Muscle layer of duodenum (tissue), 2 donors: ENCODE data around the gene OR1K1.
"Not testable (repeated sequence)": the region's sequence is repeated elsewhere in the genome, so short reads cannot be mapped to it uniquely, and the experiment has no call there.

Source experiments
- H3K27ac ChIP-seq: one replicate; pipeline ENCODE4 v1.7.0; 2013; ENCODE audit warnings: mild to moderate bottlenecking, low read length
- H3K27me3 ChIP-seq: one replicate; pipeline ENCODE4 v1.7.0; 2013; ENCODE audit warnings: low read depth, mild to moderate bottlenecking, control low read depth, low read length
- H3K36me3 ChIP-seq, 2 donors: one replicate each; pipeline ENCODE4 v1.7.0; 2013; ENCODE audit warnings: low read length in 2 of 2, control low read depth in 1 of 2, mild to moderate bottlenecking in 1 of 2; ENCODE audit not compliant: insufficient read depth in 2 of 2, control insufficient read depth in 1 of 2
- H3K4me1 ChIP-seq, 2 donors: one replicate each; pipeline ENCODE4 v1.7.0; 2013; ENCODE audit warnings: low read length in 2 of 2, mild to moderate bottlenecking in 2 of 2, control low read depth in 1 of 2, moderate library complexity in 1 of 2; ENCODE audit not compliant: insufficient read depth in 2 of 2, control insufficient read depth in 1 of 2
- H3K4me3 ChIP-seq, 2 donors: one replicate each; pipeline ENCODE4 v1.7.0; 2013; ENCODE audit warnings: low read length in 2 of 2, low read depth in 1 of 2, mild to moderate bottlenecking in 1 of 2
- H3K9me3 ChIP-seq, 2 donors: one replicate each; pipeline ENCODE4 v1.7.0; 2013; ENCODE audit warnings: low read length in 2 of 2, control low read depth in 1 of 2, mild to moderate bottlenecking in 1 of 2; ENCODE audit not compliant: control insufficient read depth in 1 of 2
- donor health status: healthy.

The OR1K1 gene

GRCh38 chr9:122835313-122835731 is 35.4 kb downstream of the OR1K1 start:
- no peaks in the 10 kb centered on the region for H3K27me3 ChIP-seq
- H3K27ac ChIP-seq: no peak overlapping the region
- no peak overlapping the region for H3K4me3 ChIP-seq
- no peaks in the 10 kb centered on the region for H3K9me3 ChIP-seq
- H3K4me1 ChIP-seq: no peaks in the 10 kb centered on the region
- H3K36me3 ChIP-seq: no peaks in the 10 kb centered on the region

- H3K27me3 ChIP-seq: no peaks in the 10 kb centered on the region
- no peak overlapping the region for H3K27ac ChIP-seq
Measured at GRCh38 chr9:122837266-122837850, 37.4 kb downstream of the OR1K1 start.

GRCh38 chr9:122838441-122838840 is 38.5 kb downstream of the OR1K1 start:
- H3K27me3 ChIP-seq: not testable (repeated sequence)

More at GRCh38 chr9:122837266-122837850, 37.4 kb downstream of the OR1K1 start:
- Histone ChIP-seq H3K4me1 (no peaks in the 10 kb centered on the region), H3K4me3 (no peak overlapping the region), H3K36me3 (no peaks in the 10 kb centered on the region), H3K9me3 (no peaks in the 10 kb centered on the region)

GRCh38 chr9:122841501-122841900 is 41.6 kb downstream of the OR1K1 start:
- Histone ChIP-seq H3K9me3 (no peaks in the 10 kb centered on the region), H3K4me1 (no peaks in the 10 kb centered on the region), H3K27me3 (no peaks in the 10 kb centered on the region), H3K36me3 (peaks cover 5 to 9% of the 10 kb centered on the region in 2 donors), H3K4me3 (no peak overlapping the region), H3K27ac (no peak overlapping the region)

More at GRCh38 chr9:122838441-122838840, 38.5 kb downstream of the OR1K1 start:
- H3K4me1 ChIP-seq, H3K9me3 ChIP-seq, H3K36me3 ChIP-seq, H3K4me3 ChIP-seq, H3K27ac ChIP-seq: not testable (repeated sequence)

- Histone ChIP-seq H3K27me3 (no peaks in the 10 kb centered on the region), H3K4me3 (no peak overlapping the region), H3K4me1 (no peaks in the 10 kb centered on the region), H3K36me3 (peaks cover 15 to 17% of the 10 kb centered on the region in 2 donors), H3K9me3 (no peaks in the 10 kb centered on the region), H3K27ac (no peak overlapping the region)
Measured at GRCh38 chr9:122844137-122844536, 44.2 kb downstream of the OR1K1 start.

GRCh38 chr9:122845116-122845515 is 45.2 kb downstream of the OR1K1 start:
- Histone ChIP-seq H3K4me3 (no peak overlapping the region), H3K36me3 (peaks cover 17 to 24% of the 10 kb centered on the region in 2 donors), H3K27me3 (no peaks in the 10 kb centered on the region), H3K27ac (no peak overlapping the region), H3K9me3 (no peaks in the 10 kb centered on the region), H3K4me1 (no peaks in the 10 kb centered on the region)

GRCh38 chr9:122846371-122846940 is 46.5 kb downstream of the OR1K1 start:
- Histone ChIP-seq H3K9me3 (no peaks in the 10 kb centered on the region), H3K27me3 (no peaks in the 10 kb centered on the region), H3K4me1 (no peaks in the 10 kb centered on the region), H3K4me3 (no peak overlapping the region), H3K27ac (no peak overlapping the region), H3K36me3 (peaks cover 22 to 33% of the 10 kb centered on the region in 2 donors)

GRCh38 chr9:122848256-122848943 is 48.5 kb downstream of the OR1K1 start:
- H3K36me3 ChIP-seq: peaks cover 23 to 35% of the 10 kb centered on the region in 2 donors
- H3K27ac ChIP-seq: no peak overlapping the region
- no peak overlapping the region for H3K4me3 ChIP-seq
- H3K27me3 ChIP-seq: no peaks in the 10 kb centered on the region
- H3K4me1 ChIP-seq: no peaks in the 10 kb centered on the region
- H3K9me3 ChIP-seq: no peaks in the 10 kb centered on the region
